AG10803 (cell line): ENCODE results near the gene A3GALT2.

Experiments used
- DNase-seq: peaks from one replicate; pipeline ENCODE4 v3.0.0; 2010; ENCODE audit warnings: low read depth
- H3K4me3 ChIP-seq: 2 replicates; pipeline ENCODE4 v1.5.1; 2011; ENCODE audit warnings: mild to moderate bottlenecking, low read length, control low read depth
- CTCF ChIP-seq: conservative IDR thresholded peaks from 2 replicates; pipeline ENCODE4 v1.5.1; 2011; ENCODE audit warnings: mild to moderate bottlenecking, low read length, control low read depth, inconsistent platforms

Gene A3GALT2

DNA sequence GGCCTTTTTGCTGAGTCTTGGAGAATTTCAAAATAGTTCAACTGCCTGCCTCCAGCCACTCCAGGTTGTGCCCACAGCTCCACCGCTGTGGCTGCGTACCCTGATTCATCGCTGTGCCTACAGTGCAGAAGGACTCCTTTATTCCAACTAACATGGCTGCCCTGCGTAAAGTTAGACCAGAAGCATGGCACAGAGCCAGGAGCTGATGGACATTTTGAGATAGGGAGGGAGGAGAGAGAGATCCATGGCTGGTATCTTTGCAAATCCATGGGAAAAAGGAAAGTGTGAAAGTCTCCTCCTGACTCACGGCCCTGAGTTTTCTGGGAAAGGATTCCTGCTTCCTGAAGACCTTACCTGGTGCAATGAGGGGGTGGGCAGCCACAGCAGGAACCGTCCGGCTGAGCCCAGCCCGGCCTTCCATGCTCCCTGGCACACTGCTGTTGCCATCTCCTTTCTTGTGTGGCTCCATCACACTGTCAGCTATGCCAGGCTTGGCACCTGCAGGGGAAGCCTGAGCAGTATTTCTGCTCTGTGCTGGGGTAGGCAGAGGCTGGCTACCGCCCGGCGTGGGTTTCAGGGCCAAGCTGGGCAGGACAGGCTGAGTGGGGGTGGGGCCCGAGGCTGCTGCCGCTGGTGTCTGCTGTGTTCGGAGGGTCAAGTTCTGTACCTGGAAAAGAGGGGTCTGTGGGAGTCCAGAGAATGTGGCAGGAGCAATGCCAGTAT lies 46.0 kb upstream of the A3GALT2 start:
- no peak for TF ChIP-seq CTCF
- no peak for DNase-seq
- H3K4me3 ChIP-seq, result no peak overlapping the region

GRCh38 chr1:33365560-33365997 lies 44.7 kb upstream of the A3GALT2 start:
- TF ChIP-seq CTCF, result no peak
- H3K4me3 ChIP-seq, result no peak overlapping the region
- DNase-seq, result peak; percentile 84

- H3K4me3 ChIP-seq, result no peak overlapping the region
- TF ChIP-seq CTCF, result no peak
- DNase-seq, result no peak
These were observed 43.6 kb upstream of the A3GALT2 start for GRCh38 chr1:33364565-33364918.

DNA sequence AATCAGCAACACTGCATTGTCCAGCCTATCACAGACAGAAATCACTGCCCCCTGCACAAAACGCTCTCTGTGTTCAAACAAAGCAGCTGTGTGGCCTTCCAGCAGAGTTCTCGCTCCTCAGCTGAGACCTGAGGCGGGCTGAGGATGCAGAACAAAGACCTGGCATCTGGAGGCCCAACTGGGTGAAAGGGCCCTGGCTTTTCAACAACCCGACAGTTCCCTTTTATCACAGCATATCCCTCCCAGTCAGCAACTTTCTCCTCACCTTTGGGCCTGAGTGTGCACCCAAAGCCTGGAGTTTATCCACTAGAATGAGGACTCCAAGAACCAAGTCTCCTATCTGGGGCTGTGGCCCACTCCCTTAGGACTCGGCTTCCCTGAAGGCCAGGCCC lies 42.6 kb upstream of the A3GALT2 start:
- TF ChIP-seq CTCF, result no peak
- no peak overlapping the region for H3K4me3 ChIP-seq
- no peak for DNase-seq

GRCh38 chr1:33363021-33363420 lies 42.1 kb upstream of the A3GALT2 start:
- H3K4me3 ChIP-seq, result no peak overlapping the region
- TF ChIP-seq CTCF, result no peak
- no peak for DNase-seq

DNA sequence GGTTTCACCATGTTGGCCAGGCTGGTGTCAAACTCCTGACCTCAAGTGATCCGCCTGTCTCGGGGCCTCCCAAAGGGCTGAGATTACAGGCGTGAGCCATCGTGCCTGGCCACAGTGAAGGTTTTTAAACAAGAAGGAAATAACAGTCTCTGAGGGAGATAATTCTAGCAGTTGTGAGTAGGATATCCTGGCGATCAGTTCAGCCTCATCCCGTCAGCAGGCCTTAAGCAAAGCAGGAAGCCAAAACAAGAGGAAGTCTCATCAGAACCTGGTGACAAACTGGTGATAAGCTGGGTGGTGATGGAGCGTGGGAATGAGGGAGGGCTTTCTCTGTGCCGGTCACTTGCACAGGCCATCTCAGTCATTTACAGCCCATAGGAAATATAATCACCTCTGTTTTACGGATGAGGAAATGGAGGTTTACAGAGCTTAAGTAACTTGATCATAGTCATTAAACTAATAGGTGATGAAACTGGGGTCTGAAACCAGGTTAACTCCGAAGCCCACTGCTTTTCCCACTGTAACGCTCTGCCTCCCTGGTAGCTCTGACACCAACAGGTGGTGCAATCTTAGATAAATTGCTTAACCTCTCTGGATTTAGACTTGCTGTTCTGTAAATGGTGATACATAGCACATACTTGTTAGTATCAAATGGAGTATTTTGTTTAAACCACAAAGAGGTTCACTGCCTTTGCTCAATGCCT lies 40.8 kb upstream of the A3GALT2 start:
- TF ChIP-seq CTCF, result no peak
- DNase-seq, result no peak
- H3K4me3 ChIP-seq, result no peak overlapping the region

DNA sequence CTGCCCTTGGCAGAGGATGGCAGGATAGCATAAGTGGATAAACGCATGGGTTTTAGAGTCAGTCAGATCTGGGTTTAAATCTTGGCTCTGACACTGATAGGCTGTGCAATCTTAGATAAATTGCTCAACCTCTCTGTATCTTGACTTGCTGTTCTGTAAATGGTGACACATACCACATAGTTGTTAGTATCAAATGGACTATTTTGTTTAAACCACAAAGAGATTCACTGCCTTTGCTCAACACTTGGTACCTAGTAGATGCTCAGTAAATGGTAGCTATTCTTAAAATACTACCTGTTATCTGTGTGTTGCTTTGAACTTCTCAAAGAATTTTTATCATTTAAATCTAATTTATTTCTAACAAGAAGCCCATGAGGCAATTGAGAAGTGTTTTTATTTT lies 39.5 kb upstream of the A3GALT2 start:
- DNase-seq, result no peak
- no peak overlapping the region for H3K4me3 ChIP-seq
- TF ChIP-seq CTCF, result no peak
